Glutamatergic neuron (in vitro differentiated cells): Measurements from ENCODE around the gene MMS19. TPM values are rescaled to one million over a fixed set of nuclear protein-coding genes. Genes with fewer than 3 reads are reported as not detected.
A peak's percentile ranks its signal among the peaks of the same experiment; 100 is the strongest.

Source experiments
- DNase-seq: peaks from one replicate; pipeline ENCODE4 v3.0.0; 2022
- H3K27ac Mint-ChIP-seq: one replicate; pipeline ENCODE4 v1.8.0; 2020; ENCODE audit warnings: mild to moderate bottlenecking, mixed read lengths, inconsistent platforms; ENCODE audit not compliant: unreplicated experiment
- H3K27me3 Mint-ChIP-seq: one replicate; pipeline ENCODE4 v1.8.0; 2020; ENCODE audit warnings: mild to moderate bottlenecking, moderate library complexity, mixed read lengths, inconsistent platforms; ENCODE audit not compliant: unreplicated experiment
- H3K36me3 Mint-ChIP-seq: one replicate; pipeline ENCODE4 v1.8.0; 2020; ENCODE audit warnings: mild to moderate bottlenecking, mixed read lengths, inconsistent platforms; ENCODE audit not compliant: unreplicated experiment
- H3K4me1 Mint-ChIP-seq: one replicate; pipeline ENCODE4 v1.8.0; 2020; ENCODE audit warnings: mild to moderate bottlenecking, low read depth, mixed read lengths, inconsistent platforms; ENCODE audit not compliant: unreplicated experiment
- H3K4me3 Mint-ChIP-seq: one replicate; pipeline ENCODE4 v1.8.0; 2020; ENCODE audit warnings: mild to moderate bottlenecking, mixed read lengths, inconsistent platforms; ENCODE audit not compliant: unreplicated experiment
- H3K9me3 Mint-ChIP-seq: one replicate; pipeline ENCODE4 v1.8.0; 2020; ENCODE audit warnings: mild to moderate bottlenecking, moderate library complexity, mixed read lengths, inconsistent platforms; ENCODE audit not compliant: unreplicated experiment
- long read RNA-seq: library from polyadenylated mRNA; unstranded; transcript quantifications from one replicate; pipeline ENCODE4 v2.0.0, GENCODE V29; 2020; ENCODE audit not compliant: unreplicated experiment
- total RNA-seq: library from RNA; stranded (reverse); fragmentation: NEBNext Ultra II Directional; extraction: Animal tissue kit (Norgen Biotek cat#: 25700); gene quantifications from one replicate; pipeline ENCODE4 v1.2.1, GENCODE V29; 2021; ENCODE audit not compliant: unreplicated experiment
- TF ChIP-seq, protein P1 (sequence below): fragments of 200-600 bp; sonication (generic); IDR thresholded peaks from one replicate; pipeline ENCODE4 v1.5.0; 2021; ENCODE audit not compliant: partially characterized antibody, unreplicated experiment

The MMS19 gene, protein sequence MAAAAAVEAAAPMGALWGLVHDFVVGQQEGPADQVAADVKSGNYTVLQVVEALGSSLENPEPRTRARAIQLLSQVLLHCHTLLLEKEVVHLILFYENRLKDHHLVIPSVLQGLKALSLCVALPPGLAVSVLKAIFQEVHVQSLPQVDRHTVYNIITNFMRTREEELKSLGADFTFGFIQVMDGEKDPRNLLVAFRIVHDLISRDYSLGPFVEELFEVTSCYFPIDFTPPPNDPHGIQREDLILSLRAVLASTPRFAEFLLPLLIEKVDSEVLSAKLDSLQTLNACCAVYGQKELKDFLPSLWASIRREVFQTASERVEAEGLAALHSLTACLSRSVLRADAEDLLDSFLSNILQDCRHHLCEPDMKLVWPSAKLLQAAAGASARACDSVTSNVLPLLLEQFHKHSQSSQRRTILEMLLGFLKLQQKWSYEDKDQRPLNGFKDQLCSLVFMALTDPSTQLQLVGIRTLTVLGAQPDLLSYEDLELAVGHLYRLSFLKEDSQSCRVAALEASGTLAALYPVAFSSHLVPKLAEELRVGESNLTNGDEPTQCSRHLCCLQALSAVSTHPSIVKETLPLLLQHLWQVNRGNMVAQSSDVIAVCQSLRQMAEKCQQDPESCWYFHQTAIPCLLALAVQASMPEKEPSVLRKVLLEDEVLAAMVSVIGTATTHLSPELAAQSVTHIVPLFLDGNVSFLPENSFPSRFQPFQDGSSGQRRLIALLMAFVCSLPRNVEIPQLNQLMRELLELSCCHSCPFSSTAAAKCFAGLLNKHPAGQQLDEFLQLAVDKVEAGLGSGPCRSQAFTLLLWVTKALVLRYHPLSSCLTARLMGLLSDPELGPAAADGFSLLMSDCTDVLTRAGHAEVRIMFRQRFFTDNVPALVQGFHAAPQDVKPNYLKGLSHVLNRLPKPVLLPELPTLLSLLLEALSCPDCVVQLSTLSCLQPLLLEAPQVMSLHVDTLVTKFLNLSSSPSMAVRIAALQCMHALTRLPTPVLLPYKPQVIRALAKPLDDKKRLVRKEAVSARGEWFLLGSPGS
- 139 TPM for total RNA-seq
- long read RNA-seq, transcript MMS19-209 (31 exons, 3,797 nt) = major isoform, 5 of 22 reads
- long read RNA-seq, partial matches to known transcripts = 3 of 22 reads
- long read RNA-seq, other reads (novel, unspliced or antisense) = 13 of 22 reads

DNA sequence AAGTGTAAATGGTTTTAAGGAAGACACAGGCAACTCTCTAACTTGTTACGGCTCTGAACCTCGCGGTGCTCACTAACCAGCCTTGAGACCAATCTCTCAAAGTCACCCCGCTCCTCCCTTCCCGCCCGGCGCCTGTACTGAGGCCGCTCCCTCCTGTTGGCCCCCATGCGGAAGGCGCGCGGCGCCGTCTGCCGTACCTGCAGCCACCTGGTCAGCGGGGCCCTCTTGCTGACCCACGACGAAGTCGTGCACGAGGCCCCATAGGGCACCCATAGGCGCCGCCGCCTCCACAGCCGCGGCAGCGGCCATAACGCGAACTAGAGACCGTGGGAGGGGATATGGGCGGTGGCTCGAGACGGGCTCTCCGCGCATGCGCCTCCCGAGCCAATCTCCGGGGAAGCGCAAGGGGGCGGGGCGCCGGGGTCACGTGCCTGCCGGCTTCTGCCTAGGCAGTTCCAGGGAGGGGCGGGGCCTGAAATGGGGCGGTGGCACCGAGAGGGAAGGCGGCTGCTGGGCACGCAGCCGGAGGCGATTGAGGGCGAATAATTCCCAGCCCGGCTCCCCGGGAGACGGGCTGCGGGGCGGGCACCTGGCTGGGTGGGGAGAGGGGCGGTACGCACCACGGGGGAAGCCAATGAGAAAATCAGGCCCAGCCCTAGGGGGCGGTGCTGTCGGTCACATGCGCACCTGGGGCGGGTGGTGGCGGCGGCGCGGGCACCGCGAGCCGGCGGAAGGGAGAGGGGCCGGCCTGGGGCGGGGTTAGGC is at the start of gene MMS19:
MMS19 (minus strand) TSS at position 347 of the 765 bp plus-strand sequence; CDS start at position 309, 38 bp downstream.
- peak; percentile 100 for DNase-seq
- peaks cover 19% of the 10 kb centered on the region for H3K9me3 Mint-ChIP-seq
- TF ChIP-seq, protein P1, sequence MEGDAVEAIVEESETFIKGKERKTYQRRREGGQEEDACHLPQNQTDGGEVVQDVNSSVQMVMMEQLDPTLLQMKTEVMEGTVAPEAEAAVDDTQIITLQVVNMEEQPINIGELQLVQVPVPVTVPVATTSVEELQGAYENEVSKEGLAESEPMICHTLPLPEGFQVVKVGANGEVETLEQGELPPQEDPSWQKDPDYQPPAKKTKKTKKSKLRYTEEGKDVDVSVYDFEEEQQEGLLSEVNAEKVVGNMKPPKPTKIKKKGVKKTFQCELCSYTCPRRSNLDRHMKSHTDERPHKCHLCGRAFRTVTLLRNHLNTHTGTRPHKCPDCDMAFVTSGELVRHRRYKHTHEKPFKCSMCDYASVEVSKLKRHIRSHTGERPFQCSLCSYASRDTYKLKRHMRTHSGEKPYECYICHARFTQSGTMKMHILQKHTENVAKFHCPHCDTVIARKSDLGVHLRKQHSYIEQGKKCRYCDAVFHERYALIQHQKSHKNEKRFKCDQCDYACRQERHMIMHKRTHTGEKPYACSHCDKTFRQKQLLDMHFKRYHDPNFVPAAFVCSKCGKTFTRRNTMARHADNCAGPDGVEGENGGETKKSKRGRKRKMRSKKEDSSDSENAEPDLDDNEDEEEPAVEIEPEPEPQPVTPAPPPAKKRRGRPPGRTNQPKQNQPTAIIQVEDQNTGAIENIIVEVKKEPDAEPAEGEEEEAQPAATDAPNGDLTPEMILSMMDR = peak; percentile 52
- H3K4me1 Mint-ChIP-seq = peaks cover 29% of the 10 kb centered on the region
- no peaks in the 10 kb centered on the region for H3K36me3 Mint-ChIP-seq
- peaks cover 22% of the 10 kb centered on the region for H3K27me3 Mint-ChIP-seq
- H3K4me3 Mint-ChIP-seq = peak within 1 kb of the TSS; percentile 96
- H3K27ac Mint-ChIP-seq = peak within 1 kb of the TSS; percentile 94

DNA sequence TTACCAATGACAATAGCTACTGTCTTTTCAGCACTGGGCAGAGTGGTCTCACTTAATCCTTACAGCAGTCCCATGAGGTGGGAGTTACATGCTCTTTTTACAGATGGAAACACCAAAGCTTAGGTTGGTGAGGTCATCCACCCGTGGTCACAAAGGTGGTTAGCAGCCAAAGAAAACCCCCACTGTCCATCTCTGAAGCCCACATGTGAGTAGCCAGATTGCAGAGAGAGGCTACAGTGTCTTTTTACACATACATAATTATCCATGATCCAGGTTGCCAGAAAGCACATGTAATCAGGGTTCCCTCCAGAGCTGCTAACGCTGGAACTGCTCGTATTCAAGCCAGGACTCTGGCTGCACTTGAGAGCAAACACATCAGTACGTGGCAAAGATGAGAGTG is 49.7 kb upstream of the MMS19 start:
- Mint-ChIP-seq H3K9me3 (peaks cover 12% of the 10 kb centered on the region), H3K4me1 (peaks cover 41% of the 10 kb centered on the region), H3K27me3 (peaks cover 9% of the 10 kb centered on the region), H3K4me3 (no peak overlapping the region), H3K27ac (no peak overlapping the region), H3K36me3 (no peaks in the 10 kb centered on the region)
- TF ChIP-seq, protein P1 = no peak
- no peak for DNase-seq

DNA sequence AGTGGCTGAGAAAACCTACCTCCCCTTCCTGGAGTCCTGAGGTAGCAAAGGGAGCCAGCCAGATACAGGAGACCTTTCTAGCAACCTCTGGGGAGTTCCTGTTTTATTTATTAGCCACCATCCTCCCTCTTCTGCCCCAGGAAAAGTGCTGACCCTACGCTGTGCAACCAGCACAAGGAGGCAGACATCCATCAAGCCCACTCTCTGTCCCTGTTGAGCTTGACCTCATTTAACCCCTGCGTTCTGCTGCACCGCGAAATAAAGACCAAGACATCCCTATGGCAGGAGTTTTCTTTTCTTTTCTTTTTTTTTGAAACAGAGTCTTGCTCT is 49.0 kb upstream of the MMS19 start:
- peaks cover 44% of the 10 kb centered on the region for H3K4me1 Mint-ChIP-seq
- peaks cover 12% of the 10 kb centered on the region for H3K27me3 Mint-ChIP-seq
- no peak for DNase-seq
- H3K27ac Mint-ChIP-seq = peak overlapping the region; percentile 22
- peaks cover 14% of the 10 kb centered on the region for H3K9me3 Mint-ChIP-seq
- TF ChIP-seq, protein P1 = no peak
- H3K4me3 Mint-ChIP-seq = no peak overlapping the region
- no peaks in the 10 kb centered on the region for H3K36me3 Mint-ChIP-seq

DNA sequence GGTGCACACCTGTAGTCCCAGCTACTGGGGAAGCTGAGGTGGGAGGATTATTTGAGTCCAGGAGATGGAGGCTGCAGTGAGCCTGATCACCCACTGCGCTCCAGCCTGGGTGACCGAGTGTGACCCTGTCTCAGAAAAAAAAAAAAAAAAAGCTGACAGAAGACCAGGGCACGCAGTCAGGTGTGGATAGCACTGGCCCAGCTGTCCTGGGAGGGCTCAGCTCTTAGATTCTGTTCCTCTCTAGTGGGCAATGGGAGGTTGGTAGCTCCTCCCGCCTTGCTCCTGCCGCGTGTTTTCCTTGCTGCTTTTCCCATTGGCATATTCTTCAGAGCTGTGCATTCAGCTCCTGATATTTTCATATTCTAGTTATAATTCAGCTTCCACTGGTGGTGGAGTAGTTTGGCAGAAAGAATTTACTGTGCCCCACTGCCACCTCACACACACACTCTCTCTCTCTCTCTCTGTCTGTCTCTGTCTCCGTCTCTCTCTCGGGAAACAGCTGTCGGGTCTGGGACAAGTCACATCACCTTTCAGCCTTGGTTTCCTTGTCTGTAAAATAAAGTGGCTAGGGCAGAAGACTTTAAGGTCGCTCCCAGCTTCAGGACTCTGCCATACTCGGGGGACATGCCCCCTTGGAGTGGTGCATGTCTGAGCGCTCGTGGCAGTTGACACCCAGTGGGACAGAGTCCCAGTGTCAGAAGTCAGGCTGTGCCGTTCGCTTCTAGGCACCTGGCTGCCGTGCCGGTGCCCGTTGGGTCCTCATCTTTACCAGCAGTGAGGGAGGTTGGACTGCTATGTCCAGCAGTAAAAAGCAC is 48.4 kb upstream of the MMS19 start:
- Mint-ChIP-seq H3K36me3 (no peaks in the 10 kb centered on the region), H3K27ac (peak overlapping the region; percentile 18), H3K4me3 (peak overlapping the region; percentile 48), H3K27me3 (peaks cover 12% of the 10 kb centered on the region), H3K4me1 (peaks cover 45% of the 10 kb centered on the region), H3K9me3 (peaks cover 14% of the 10 kb centered on the region)
- TF ChIP-seq, protein P1 = no peak
- DNase-seq = no peak
